Smooth muscle cell of the brain vasculature (primary cell): ENCODE results near the gene EN2.
"Not testable (repeated sequence)": the region's sequence is repeated elsewhere in the genome, so short reads cannot be mapped to it uniquely, and the experiment has no call there.

Experiments
- DNase-seq: peaks from one replicate; pipeline ENCODE4 v3.0.0-alpha.2; 2012; ENCODE audit warnings: low read depth, low spot score

The EN2 gene

GRCh38 chr7:155425887-155426286 lies 32.0 kb upstream of the EN2 start:
- no peak for DNase-seq

- DNase-seq: no peak
These were observed 31.2 kb upstream of the EN2 start for GRCh38 chr7:155426543-155427410.

- no peak for DNase-seq
These were observed 30.4 kb upstream of the EN2 start for GRCh38 chr7:155427411-155428038.

- DNase-seq: no peak
These were observed 29.6 kb upstream of the EN2 start for GRCh38 chr7:155428171-155428834.

GRCh38 chr7:155429651-155430050 lies 28.3 kb upstream of the EN2 start:
- no peak for DNase-seq

- no peak for DNase-seq
These were observed 27.3 kb upstream of the EN2 start for GRCh38 chr7:155430606-155431005.

GRCh38 chr7:155431231-155431630 lies 26.7 kb upstream of the EN2 start:
- DNase-seq: no peak

GRCh38 chr7:155431711-155432110 lies 26.2 kb upstream of the EN2 start:
- no peak for DNase-seq

GRCh38 chr7:155435110-155435509 lies 22.8 kb upstream of the EN2 start:
- no peak for DNase-seq

- no peak for DNase-seq
These were observed 20.1 kb upstream of the EN2 start for GRCh38 chr7:155437836-155438235.

- no peak for DNase-seq
These were observed 19.2 kb upstream of the EN2 start for GRCh38 chr7:155438777-155439176.

GRCh38 chr7:155439311-155440017 lies 18.5 kb upstream of the EN2 start:
- no peak for DNase-seq

GRCh38 chr7:155440018-155440410 lies 17.9 kb upstream of the EN2 start:
- no peak for DNase-seq

GRCh38 chr7:155441856-155442255 lies 16.1 kb upstream of the EN2 start:
- DNase-seq: no peak

- DNase-seq: no peak
These were observed 13.2 kb upstream of the EN2 start for GRCh38 chr7:155444746-155445145.

- not testable (repeated sequence) for DNase-seq
These were observed 12.3 kb upstream of the EN2 start for GRCh38 chr7:155445606-155446005.

GRCh38 chr7:155447603-155448002 lies 10.3 kb upstream of the EN2 start:
- DNase-seq: no peak

- DNase-seq: no peak
These were observed 9.3 kb upstream of the EN2 start for GRCh38 chr7:155448632-155449007.

- no peak for DNase-seq
These were observed 8.7 kb upstream of the EN2 start for GRCh38 chr7:155449008-155449868.

GRCh38 chr7:155449869-155450557 lies 7.9 kb upstream of the EN2 start:
- DNase-seq: no peak
